ENCODE results near the gene INTS11.

The INTS11 gene

DNA sequence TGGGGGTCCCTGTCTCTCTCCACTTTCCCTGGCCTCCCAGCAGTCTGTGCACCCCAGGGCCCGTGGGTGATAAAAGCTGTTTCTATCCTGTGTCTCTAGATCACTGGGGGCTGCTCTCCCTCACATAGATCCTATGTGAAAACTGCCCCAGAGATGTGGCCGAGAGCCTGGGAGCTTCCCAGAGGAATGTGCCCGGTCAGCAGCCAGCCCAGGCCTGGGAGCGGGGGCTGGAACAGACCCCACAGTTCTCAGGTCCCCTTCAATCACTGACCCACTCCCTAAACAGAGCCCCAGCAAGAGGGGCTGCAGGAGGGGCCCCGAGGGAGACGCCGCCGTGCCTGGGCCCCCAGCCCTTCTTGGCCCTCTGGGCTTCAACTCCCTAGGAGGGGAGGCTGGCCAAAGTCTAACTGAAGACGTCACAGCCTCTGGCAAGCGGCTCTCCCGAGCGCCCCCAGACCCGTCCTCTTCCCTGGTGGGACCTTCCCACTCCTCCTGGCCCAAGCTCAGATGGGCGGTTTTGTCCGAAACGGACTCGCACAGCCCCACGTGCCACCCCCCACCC lies 33.5 kb upstream of the INTS11 start:
- no peak for DNase-seq

- no peak for DNase-seq
These were observed 32.4 kb upstream of the INTS11 start for GRCh38 chr1:1356796-1357401.

- DNase-seq, result no peak
These were observed 31.8 kb upstream of the INTS11 start for GRCh38 chr1:1356166-1356795.

DNA sequence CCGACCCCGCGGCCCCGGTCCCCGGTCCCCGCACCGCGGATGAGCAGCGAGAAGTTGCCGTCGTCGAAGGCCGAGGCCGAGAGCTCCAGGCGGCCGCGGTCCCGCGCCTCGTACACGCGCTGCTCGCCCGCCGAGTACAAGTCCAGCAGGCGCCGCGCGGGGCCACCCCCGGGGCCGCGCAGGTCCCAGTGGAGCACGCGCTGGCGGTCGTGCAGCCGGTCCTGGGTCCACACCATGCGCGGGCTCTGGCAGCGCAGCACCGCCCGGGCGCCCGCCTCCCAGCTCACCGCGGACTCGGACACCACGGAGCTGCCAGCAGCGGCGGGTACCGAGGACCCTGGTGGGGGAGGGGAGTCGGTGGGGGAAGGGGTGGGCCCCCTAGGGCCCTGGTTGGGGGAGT lies 31.0 kb upstream of the INTS11 start:
- DNase-seq, result no peak

DNA sequence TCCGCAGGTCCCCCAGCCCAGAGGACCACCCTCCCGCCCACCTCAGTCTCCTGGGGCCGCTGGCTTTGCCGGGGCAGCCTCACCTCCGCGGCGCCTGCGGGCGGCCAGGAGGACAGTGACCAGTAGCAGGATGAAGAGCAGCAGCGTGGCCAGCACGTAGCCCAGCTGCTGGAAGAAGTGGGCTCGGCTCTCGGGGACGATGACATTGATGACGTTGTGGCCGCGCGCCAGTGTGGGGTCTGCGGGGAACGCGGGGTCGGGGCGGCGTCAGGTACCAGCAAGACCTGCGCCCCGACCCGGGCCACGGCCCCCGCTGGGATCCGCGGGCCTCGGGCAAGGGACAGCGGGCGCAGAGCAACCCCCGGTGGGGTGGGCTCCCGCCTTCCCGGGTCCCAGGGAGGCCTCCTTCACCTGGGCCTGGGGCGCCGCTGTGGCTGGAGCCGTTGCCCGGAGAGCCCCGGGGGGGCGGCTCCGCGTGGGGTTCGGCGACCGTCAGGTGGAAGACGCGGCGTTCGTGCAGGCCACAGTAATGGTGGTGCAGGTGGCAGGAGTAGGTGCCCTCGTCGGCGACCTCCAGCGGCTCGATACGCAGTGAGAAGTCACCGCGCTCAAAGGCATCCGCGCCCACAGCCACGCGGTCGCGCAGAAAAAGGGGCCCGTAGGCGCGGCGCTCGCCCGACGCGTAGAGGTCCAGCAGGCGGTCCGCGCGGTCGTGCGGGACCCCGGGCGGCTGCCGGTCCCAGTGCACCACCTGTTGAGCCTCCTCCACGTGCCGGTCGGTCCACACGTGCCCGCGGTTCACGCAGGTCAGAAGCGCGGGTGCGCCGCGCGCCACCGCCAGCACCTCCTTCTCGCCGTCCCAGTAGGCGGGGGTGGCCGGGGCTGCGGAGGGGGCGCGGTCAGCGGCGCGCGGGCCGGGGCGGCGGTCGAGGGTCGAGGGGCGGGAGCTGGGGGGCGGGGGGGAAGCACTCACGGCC lies 30.1 kb upstream of the INTS11 start:
- no peak for DNase-seq

- no peak for DNase-seq
These were observed 29.1 kb upstream of the INTS11 start for GRCh38 chr1:1353389-1354151.

DNA sequence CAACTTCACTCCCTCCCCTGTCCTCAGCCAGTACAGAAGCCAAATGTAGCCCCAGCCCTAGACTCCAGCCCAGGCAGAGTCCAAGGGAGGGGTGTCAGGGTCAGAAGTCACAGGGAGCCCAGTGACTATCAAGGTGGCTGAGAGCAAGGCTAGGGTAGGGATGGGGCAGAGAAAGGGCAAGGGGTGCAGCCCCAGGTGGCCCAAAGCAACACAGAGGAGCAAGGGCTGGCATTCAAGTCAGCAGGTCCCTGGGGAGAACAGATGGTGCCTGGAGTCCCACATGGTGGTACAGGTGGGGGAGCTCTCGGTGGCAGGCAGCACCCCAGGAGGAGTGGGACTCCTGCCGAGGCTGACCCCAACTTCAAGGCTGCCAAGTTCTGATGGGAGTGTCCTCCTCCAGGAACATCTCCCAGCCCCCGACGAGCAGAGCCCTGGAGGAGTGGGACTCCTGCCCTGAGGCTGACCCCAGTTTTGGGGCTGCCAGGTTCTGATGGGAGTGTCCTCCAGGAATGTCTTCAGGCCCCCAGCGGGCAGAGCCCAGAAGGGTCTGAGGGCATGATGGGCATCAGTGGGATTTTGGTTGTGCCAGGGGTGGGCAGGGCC lies 28.4 kb upstream of the INTS11 start:
- no peak for DNase-seq

- no peak for DNase-seq
These were observed 27.3 kb upstream of the INTS11 start for GRCh38 chr1:1351511-1352427.

GRCh38 chr1:1349256-1350012 lies 25.0 kb upstream of the INTS11 start, which contains the start of gene DVL1:
TSS of gene DVL1 (minus strand) at chr1:1349418. CDS start at chr1:1349065, 353 bp downstream.
- no peak for DNase-seq

GRCh38 chr1:1348420-1349255 lies 24.2 kb upstream of the INTS11 start:
- DNase-seq, result no peak

DNA sequence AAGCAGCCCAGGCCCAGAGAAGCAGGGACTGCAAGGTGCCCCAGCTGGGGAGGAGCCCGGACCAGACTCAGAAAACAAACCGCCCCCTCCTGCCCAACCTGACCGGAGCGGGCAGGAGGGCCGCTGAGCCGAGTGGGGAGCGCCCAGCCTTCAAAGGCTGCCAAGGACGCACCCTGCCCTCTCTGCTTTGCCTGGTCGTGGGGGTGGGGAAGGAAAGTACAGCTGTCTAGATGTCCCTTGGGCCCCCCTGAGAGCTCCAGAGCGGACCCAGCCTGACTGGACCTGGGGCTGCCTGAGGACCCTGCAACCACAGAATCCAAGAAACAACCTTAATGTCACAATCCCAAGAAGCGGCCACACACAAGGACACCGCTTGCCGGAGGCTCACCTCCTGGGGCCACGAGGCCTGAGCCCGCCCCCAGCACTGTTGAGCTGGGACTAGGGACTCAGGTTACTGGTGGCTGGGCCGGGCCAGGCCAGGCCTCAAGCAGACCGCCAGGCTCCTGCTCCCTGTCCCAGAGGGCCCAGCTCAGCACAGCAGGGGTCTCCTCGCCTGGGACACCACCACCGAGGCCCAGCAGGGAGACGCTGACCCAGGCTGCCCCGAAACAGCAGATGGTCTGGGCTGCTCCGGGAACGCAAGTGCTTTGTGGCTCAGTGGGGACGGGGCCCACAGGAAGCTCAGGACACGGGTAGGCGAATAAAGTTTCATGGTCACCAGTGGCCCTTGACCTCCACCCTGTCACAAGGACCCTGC lies 23.4 kb upstream of the INTS11 start:
- no peak for DNase-seq

DNA sequence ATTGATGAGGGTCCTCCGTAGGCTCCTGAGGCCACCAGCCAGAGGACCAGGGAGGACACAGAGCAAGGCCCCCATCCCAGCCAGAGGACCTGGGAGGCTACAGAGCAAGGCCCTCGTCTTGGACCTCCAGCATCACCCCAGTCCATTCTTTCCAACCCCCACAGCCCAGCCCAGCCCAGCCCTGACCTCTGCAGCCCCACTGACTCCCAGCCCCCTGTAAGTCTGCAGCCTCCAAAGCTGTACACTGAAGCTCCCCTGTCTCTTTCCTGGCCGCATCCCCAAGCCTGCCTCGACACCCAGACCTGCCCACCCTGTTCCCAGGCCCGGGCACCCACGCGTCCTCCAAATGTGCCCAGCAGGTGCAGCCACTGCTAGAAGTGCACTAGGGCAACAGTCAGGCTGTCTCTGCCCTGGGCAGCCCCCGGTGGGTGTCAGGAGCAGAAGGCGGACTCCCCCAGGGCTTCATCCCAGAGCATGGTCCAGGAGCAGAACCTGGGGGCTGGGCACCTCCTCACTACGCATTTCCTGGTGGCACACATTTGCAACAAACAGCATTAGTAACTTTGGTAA lies 22.7 kb upstream of the INTS11 start:
- no peak for DNase-seq

- no peak for DNase-seq
These were observed 22.0 kb upstream of the INTS11 start for GRCh38 chr1:1346501-1346890.

- no peak for DNase-seq
These were observed 21.5 kb upstream of the INTS11 start for GRCh38 chr1:1345860-1346500.

DNA sequence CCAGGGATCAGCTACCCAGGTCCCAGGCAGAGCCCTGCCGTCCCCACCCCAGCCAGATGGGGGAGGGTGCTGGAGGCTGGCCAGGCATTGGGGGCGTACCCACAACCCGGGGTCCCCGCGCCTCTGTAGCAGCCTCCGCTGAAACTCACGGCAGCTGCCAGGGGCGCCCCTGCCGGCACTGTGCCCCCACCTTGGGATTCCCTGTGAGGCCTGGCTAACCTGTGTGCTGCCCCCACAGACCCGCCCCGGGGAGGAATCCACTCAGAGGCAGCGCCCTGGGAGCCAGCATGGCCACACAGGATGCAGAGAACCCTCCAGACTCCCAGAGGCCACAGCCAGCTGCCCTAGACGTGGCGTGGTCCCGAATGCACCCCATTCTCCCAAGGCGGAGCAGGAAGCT lies 20.9 kb upstream of the INTS11 start:
- DNase-seq, result no peak

- DNase-seq, result no peak
These were observed 20.3 kb upstream of the INTS11 start for GRCh38 chr1:1344655-1345361.

DNA sequence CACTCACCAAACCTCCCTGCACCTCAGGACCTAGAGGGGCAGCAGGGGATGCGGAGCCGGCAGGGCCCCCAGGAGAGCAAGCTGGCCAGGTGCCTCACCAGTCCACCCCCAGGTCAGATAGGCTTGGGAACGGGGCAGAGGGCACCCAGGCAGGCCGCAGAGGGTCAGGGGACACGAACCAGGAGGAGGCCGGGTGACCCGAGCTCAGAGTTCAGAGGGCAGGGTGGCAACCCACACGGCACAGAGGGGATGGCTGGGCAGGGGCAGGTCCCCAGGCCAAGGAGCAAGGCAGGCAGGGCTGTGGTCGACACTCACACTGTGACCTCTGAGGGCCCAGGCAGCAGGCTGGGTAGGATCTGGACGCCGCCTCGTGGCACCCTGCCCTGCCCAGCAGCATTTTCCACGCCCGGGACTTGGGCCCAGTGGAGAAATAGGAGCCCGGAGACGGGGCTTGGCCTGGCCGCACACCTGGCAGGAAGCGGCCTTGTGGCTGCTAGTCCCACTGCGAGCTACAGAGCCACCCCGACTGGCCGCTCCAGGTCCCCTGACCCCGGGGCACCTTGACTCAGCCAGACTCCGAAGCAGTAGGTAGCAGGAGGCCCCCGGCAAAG lies 19.5 kb upstream of the INTS11 start:
- DNase-seq, result no peak

Data from NCI-H2081 treated with DMSO at 0.1 percent for 48 hours (cell line).